Measurements from ENCODE around the gene DENND1A. TPM values are rescaled to one million over a fixed set of nuclear protein-coding genes. Genes with fewer than 3 reads are reported as not detected.

DENND1A gene
- total and polyA plus RNA-seq, 4 donors = 7.9 to 22.0 (median 13.9) TPM

GRCh38 chr9:123772967-123773366, 157.0 kb downstream of the DENND1A start (continued):
- TF ChIP-seq REST (IDR thresholded peaks at IDR 0.05) = no peak

GRCh38 chr9:123772374-123772773, 157.6 kb downstream of the DENND1A start:
- no peak overlapping the region for H3K27ac ChIP-seq (ENCODE audit: low read depth in 1 of 2, low read length in 2 of 2)

GRCh38 chr9:123771690-123772089, 158.2 kb downstream of the DENND1A start:
- 100% methylated on average over 1 of the region's 1 CpG for WGBS
- DNase-seq (ENCODE audit: low spot score) = no peak

More at GRCh38 chr9:123772374-123772773, 157.6 kb downstream of the DENND1A start:
- no peak for DNase-seq (ENCODE audit: low spot score)
- Histone ChIP-seq H3K27me3 (ENCODE audit: control insufficient read depth in 4 of 4, insufficient read depth in 4 of 4, low read length in 3 of 4) (no peaks in the 10 kb centered on the region), H3K9ac (ENCODE audit: low read depth in 1 of 2, low read length in 2 of 2) (no peak overlapping the region), H3K4me3 (ENCODE audit: low read depth in 1 of 3, low read length in 3 of 3) (no peak overlapping the region), H3K36me3 (ENCODE audit: control insufficient read depth in 4 of 4, insufficient read depth in 3 of 4, low read depth in 1 of 4, low read length in 3 of 4) (no peaks in the 10 kb centered on the region), H3K4me1 (ENCODE audit: control insufficient read depth in 4 of 4, insufficient read depth in 4 of 4, low read length in 3 of 4) (no peaks in the 10 kb centered on the region), H3K9me3 (ENCODE audit: control insufficient read depth in 4 of 4, low read length in 3 of 4) (no peaks in the 10 kb centered on the region)
- TF ChIP-seq MAX (IDR thresholded peaks at IDR 0.05) (no peak), RXRA (IDR thresholded peaks at IDR 0.05) (no peak), HNF4G (IDR thresholded peaks at IDR 0.05) (no peak), CTCF (IDR thresholded peaks at IDR 0.05; ENCODE audit: low read depth, low read length, missing input control) (no peak), HNF4A (conservative IDR thresholded peaks at IDR 0.05) (no peak), TAF1 (conservative IDR thresholded peaks at IDR 0.05) (no peak), FOXA2 (IDR thresholded peaks at IDR 0.05) (no peak), RAD21 (IDR thresholded peaks at IDR 0.05) (no peak)
- WGBS = 89% methylated on average over 3 of the region's 3 CpGs

More at GRCh38 chr9:123771690-123772089, 158.2 kb downstream of the DENND1A start:
- Histone ChIP-seq H3K4me1 (ENCODE audit: control insufficient read depth in 4 of 4, insufficient read depth in 4 of 4, low read length in 3 of 4) (no peaks in the 10 kb centered on the region), H3K9ac (ENCODE audit: low read depth in 1 of 2, low read length in 2 of 2) (no peak overlapping the region), H3K27me3 (ENCODE audit: control insufficient read depth in 4 of 4, insufficient read depth in 4 of 4, low read length in 3 of 4) (no peaks in the 10 kb centered on the region), H3K27ac (ENCODE audit: low read depth in 1 of 2, low read length in 2 of 2) (no peak overlapping the region), H3K36me3 (ENCODE audit: control insufficient read depth in 4 of 4, insufficient read depth in 3 of 4, low read depth in 1 of 4, low read length in 3 of 4) (no peaks in the 10 kb centered on the region), H3K4me3 (ENCODE audit: low read depth in 1 of 3, low read length in 3 of 3) (no peak overlapping the region), H3K9me3 (ENCODE audit: control insufficient read depth in 4 of 4, low read length in 3 of 4) (no peaks in the 10 kb centered on the region)
- no peak for TF ChIP-seq HNF4G (IDR thresholded peaks at IDR 0.05)
- TF ChIP-seq FOXA2 (IDR thresholded peaks at IDR 0.05) = no peak
- TF ChIP-seq JUND (IDR thresholded peaks at IDR 0.05) = no peak
- TF ChIP-seq SP1 (IDR thresholded peaks at IDR 0.05) = no peak
- no peak for TF ChIP-seq HNF4A (conservative IDR thresholded peaks at IDR 0.05)
- TF ChIP-seq GABPA (IDR thresholded peaks at IDR 0.05 in 1 of 2, conservative IDR thresholded peaks at IDR 0.05 in 1 of 2) = no peak
- no peak for TF ChIP-seq YY1 (IDR thresholded peaks at IDR 0.05)
- no peak for TF ChIP-seq NR2F2 (IDR thresholded peaks at IDR 0.05)
- TF ChIP-seq ZBTB33 (IDR thresholded peaks at IDR 0.05) = no peak
